Activated CD8-positive, alpha-beta memory T cell treated with anti-CD3 and anti-CD28 coated beads for 48 hours (primary cell): ENCODE results near the gene RPRD1A.
"Not testable (repeated sequence)": the region's sequence is repeated elsewhere in the genome, so short reads cannot be mapped to it uniquely, and the experiment has no call there.

Experiments
- DNase-seq, 3 experiments: peaks; one replicate each; pipeline ENCODE4 v3.0.0-alpha.2; 2020; ENCODE audit warnings: low read depth in 2 of 3, low spot score in 2 of 3

The RPRD1A gene

GRCh38 chr18:36031903-36032302, 35.5 kb downstream of the RPRD1A start:
- no peak for DNase-seq

GRCh38 chr18:36031407-36031806, 36.0 kb downstream of the RPRD1A start:
- DNase-seq, result no peak

GRCh38 chr18:36028859-36029258, 38.5 kb downstream of the RPRD1A start:
- no peak for DNase-seq

GRCh38 chr18:36025025-36025424, 42.3 kb downstream of the RPRD1A start:
- DNase-seq, result no peak

- not testable (repeated sequence) for DNase-seq
These were observed 43.1 kb downstream of the RPRD1A start for GRCh38 chr18:36024241-36024640.

GRCh38 chr18:36023336-36023735, 44.0 kb downstream of the RPRD1A start:
- DNase-seq, result no peak

GRCh38 chr18:36020174-36020711, 47.1 kb downstream of the RPRD1A start:
- no peak for DNase-seq

- no peak for DNase-seq
These were observed 50.1 kb downstream of the RPRD1A start for GRCh38 chr18:36017232-36017631.

- DNase-seq, result no peak
These were observed 51.7 kb downstream of the RPRD1A start for GRCh38 chr18:36015629-36016028.

- no peak for DNase-seq
These were observed 54.5 kb downstream of the RPRD1A start for GRCh38 chr18:36012891-36013290.

- DNase-seq, result no peak
These were observed 58.1 kb downstream of the RPRD1A start for GRCh38 chr18:36009214-36009613.

GRCh38 chr18:36006997-36007396, 60.4 kb downstream of the RPRD1A start:
- DNase-seq, result no peak

- DNase-seq, result no peak
These were observed 67.4 kb downstream of the RPRD1A start for GRCh38 chr18:35999925-36000324.

- no peak for DNase-seq
These were observed 68.4 kb downstream of the RPRD1A start for GRCh38 chr18:35998967-35999366.

GRCh38 chr18:35993013-35993412, 74.3 kb downstream of the RPRD1A start:
- no peak for DNase-seq

- DNase-seq, result no peak
These were observed 75.7 kb downstream of the RPRD1A start for GRCh38 chr18:35991696-35992095.

GRCh38 chr18:35983818-35984217, 83.5 kb downstream of the RPRD1A start:
- DNase-seq, result no peak

GRCh38 chr18:35983147-35983546, 84.2 kb downstream of the RPRD1A start:
- DNase-seq, result no peak

- no peak for DNase-seq
These were observed 84.8 kb downstream of the RPRD1A start for GRCh38 chr18:35982409-35983114.

- DNase-seq, result no peak
These were observed 88.2 kb downstream of the RPRD1A start for GRCh38 chr18:35979112-35979511.

- DNase-seq, result no peak
These were observed 93.2 kb downstream of the RPRD1A start for GRCh38 chr18:35974181-35974580.

GRCh38 chr18:35973650-35974049, 93.7 kb downstream of the RPRD1A start:
- DNase-seq, result no peak
